Neural crest cell (in vitro differentiated cells): ENCODE measurements around the gene VASH1. TPM values are rescaled to one million over a fixed set of nuclear protein-coding genes. Genes with fewer than 3 reads are reported as not detected.
"Not testable (repeated sequence)": the region's sequence is repeated elsewhere in the genome, so short reads cannot be mapped to it uniquely, and the experiment has no call there.

Source experiments
- DNase-seq: peaks from one replicate; pipeline ENCODE4 v3.0.0; 2021; ENCODE audit warnings: low read depth, mixed read lengths, low spot score
- H3K27ac Mint-ChIP-seq: one replicate; pipeline ENCODE4 v1.8.0; 2021; ENCODE audit warnings: mild to moderate bottlenecking, mixed read lengths; ENCODE audit not compliant: unreplicated experiment
- H3K27me3 Mint-ChIP-seq: 2 replicates; pipeline ENCODE4 v1.8.0; 2021; ENCODE audit warnings: low read depth, mild to moderate bottlenecking, mixed read lengths
- H3K36me3 Mint-ChIP-seq: 2 replicates; pipeline ENCODE4 v1.8.0; 2021; ENCODE audit warnings: low read depth, mild to moderate bottlenecking, mixed read lengths
- H3K4me1 Mint-ChIP-seq: 2 replicates; pipeline ENCODE4 v1.8.0; 2021; ENCODE audit warnings: mixed read lengths
- H3K4me3 Mint-ChIP-seq: one replicate; pipeline ENCODE4 v1.8.0; 2021; ENCODE audit warnings: mild to moderate bottlenecking, mixed read lengths
- H3K9me3 Mint-ChIP-seq: 2 replicates; pipeline ENCODE4 v1.8.0; 2021; ENCODE audit warnings: mixed read lengths
- CTCF ChIP-seq: fragments of 200-600 bp; sonication (generic); conservative IDR thresholded peaks from 2 replicates; pipeline ENCODE4 v1.5.0; 2021; ENCODE audit warnings: antibody characterized with exemption, mild to moderate bottlenecking
- total RNA-seq: library from RNA; stranded (reverse); gene quantifications from 2 replicates; pipeline ENCODE4 v1.2.1, GENCODE V29; 2021

Gene VASH1
- total RNA-seq, 1 donor from 2014 or later: 72.0 TPM

- no peak overlapping the region for H3K27ac Mint-ChIP-seq
- H3K36me3 Mint-ChIP-seq: peaks cover 2% of the 10 kb centered on the region
- TF ChIP-seq CTCF: no peak
- DNase-seq: no peak
- peaks cover 44% of the 10 kb centered on the region for H3K4me1 Mint-ChIP-seq
- no peak overlapping the region for H3K4me3 Mint-ChIP-seq
- H3K27me3 Mint-ChIP-seq: no peaks in the 10 kb centered on the region
- H3K9me3 Mint-ChIP-seq: peaks cover 13% of the 10 kb centered on the region
Measured at GRCh38 chr14:76716285-76716684, 45.0 kb upstream of the VASH1 start.

- no peak for TF ChIP-seq CTCF
- Mint-ChIP-seq H3K36me3 (peaks cover 2% of the 10 kb centered on the region), H3K27ac (no peak overlapping the region), H3K9me3 (peaks cover 13% of the 10 kb centered on the region), H3K27me3 (no peaks in the 10 kb centered on the region), H3K4me3 (no peak overlapping the region), H3K4me1 (peaks cover 44% of the 10 kb centered on the region)
- DNase-seq: no peak
Measured at GRCh38 chr14:76717508-76718290, 43.6 kb upstream of the VASH1 start.

- H3K27me3 Mint-ChIP-seq: no peaks in the 10 kb centered on the region
- TF ChIP-seq CTCF: no peak
- no peak overlapping the region for H3K27ac Mint-ChIP-seq
- peaks cover 13% of the 10 kb centered on the region for H3K9me3 Mint-ChIP-seq
- no peak for DNase-seq
- peaks cover 38% of the 10 kb centered on the region for H3K4me1 Mint-ChIP-seq
- peaks cover 2% of the 10 kb centered on the region for H3K36me3 Mint-ChIP-seq
- H3K4me3 Mint-ChIP-seq: no peak overlapping the region
Measured at GRCh38 chr14:76718306-76719040, 42.8 kb upstream of the VASH1 start.

- Mint-ChIP-seq H3K27ac (peak overlapping the region; percentile 84), H3K27me3 (no peaks in the 10 kb centered on the region), H3K4me3 (no peak overlapping the region), H3K9me3 (peaks cover 13% of the 10 kb centered on the region), H3K4me1 (peaks cover 33% of the 10 kb centered on the region), H3K36me3 (peaks cover 2% of the 10 kb centered on the region)
- no peak for TF ChIP-seq CTCF
- DNase-seq: no peak
Measured at GRCh38 chr14:76719666-76720065, 41.6 kb upstream of the VASH1 start.

GRCh38 chr14:76720382-76720813 is 40.9 kb upstream of the VASH1 start:
- TF ChIP-seq CTCF: no peak
- H3K27ac Mint-ChIP-seq: peak overlapping the region; percentile 75
- H3K4me3 Mint-ChIP-seq: peak overlapping the region; percentile 9
- peaks cover 2% of the 10 kb centered on the region for H3K36me3 Mint-ChIP-seq
- no peaks in the 10 kb centered on the region for H3K27me3 Mint-ChIP-seq
- peaks cover 31% of the 10 kb centered on the region for H3K4me1 Mint-ChIP-seq
- peak; percentile 26 for DNase-seq
- peaks cover 12% of the 10 kb centered on the region for H3K9me3 Mint-ChIP-seq

- peaks cover 23% of the 10 kb centered on the region for H3K4me1 Mint-ChIP-seq
- H3K27me3 Mint-ChIP-seq, H3K36me3 Mint-ChIP-seq, H3K27ac Mint-ChIP-seq, H3K9me3 Mint-ChIP-seq, H3K4me3 Mint-ChIP-seq, DNase-seq: not testable (repeated sequence)
Measured at GRCh38 chr14:76721506-76721905, 39.8 kb upstream of the VASH1 start.
